ENCODE measurements around the gene MBNL2. TPM values are rescaled to one million over a fixed set of nuclear protein-coding genes. Genes with fewer than 3 reads are reported as not detected.

Gene MBNL2
- total and polyA plus RNA-seq, 2 experiments from 2014 or later: 0.55 to 3.2 TPM

GRCh38 chr13:97288486-97288900, 66.4 kb downstream of the MBNL2 start:
- Histone ChIP-seq H3K79me2 (replicated peaks; ENCODE audit: insufficient read depth) (no peaks in the 10 kb centered on the region), H2AFZ (no peak overlapping the region), H4K20me1 (replicated peaks; ENCODE audit: insufficient read depth) (no peaks in the 10 kb centered on the region), H3K27ac (ENCODE audit: low read depth) (no peak overlapping the region), H3K4me3 (no peak overlapping the region), H3F3A (replicated peaks; ENCODE audit: low read depth) (no peaks in the 10 kb centered on the region), H3K36me3 (ENCODE audit: insufficient read depth) (no peaks in the 10 kb centered on the region), H3K9me2 (ENCODE audit: insufficient read depth) (no peaks in the 10 kb centered on the region; the same call in 1 of the 2 replicates), H3K27me3 (ENCODE audit: insufficient read depth) (no peaks in the 10 kb centered on the region), H3K4me2 (no peak overlapping the region), H3K4me1 (ENCODE audit: insufficient read depth) (no peaks in the 10 kb centered on the region)
- TF ChIP-seq EZH2 (IDR thresholded peaks at IDR 0.05; ENCODE audit: low read depth, unreplicated experiment) (no peak), NANOG (IDR thresholded peaks at IDR 0.05; ENCODE audit: borderline replicate concordance) (no peak), CTCF (conservative IDR thresholded peaks at IDR 0.05; ENCODE audit: low read depth in 2 of 2) (no peak), JUNB (IDR thresholded peaks at IDR 0.05; ENCODE audit: unreplicated experiment) (no peak), ZNF331 (CRISPR knock-in tag; IDR thresholded peaks at IDR 0.05; ENCODE audit: low read depth) (no peak), EZH2phosphoT487 (IDR thresholded peaks at IDR 0.05; ENCODE audit: unreplicated experiment) (no peak), ZNF114 (CRISPR knock-in tag; IDR thresholded peaks at IDR 0.05) (no peak), ETS1 (IDR thresholded peaks at IDR 0.05) (no peak), POLR2AphosphoS5 (IDR thresholded peaks at IDR 0.05; ENCODE audit: low read depth) (no peak), CREB1 (CRISPR knock-in tag; IDR thresholded peaks at IDR 0.05; ENCODE audit: low read depth) (no peak), STAT1 (IDR thresholded peaks at IDR 0.05; ENCODE audit: unreplicated experiment) (no peak)
- TF ChIP-seq, protein P1, sequence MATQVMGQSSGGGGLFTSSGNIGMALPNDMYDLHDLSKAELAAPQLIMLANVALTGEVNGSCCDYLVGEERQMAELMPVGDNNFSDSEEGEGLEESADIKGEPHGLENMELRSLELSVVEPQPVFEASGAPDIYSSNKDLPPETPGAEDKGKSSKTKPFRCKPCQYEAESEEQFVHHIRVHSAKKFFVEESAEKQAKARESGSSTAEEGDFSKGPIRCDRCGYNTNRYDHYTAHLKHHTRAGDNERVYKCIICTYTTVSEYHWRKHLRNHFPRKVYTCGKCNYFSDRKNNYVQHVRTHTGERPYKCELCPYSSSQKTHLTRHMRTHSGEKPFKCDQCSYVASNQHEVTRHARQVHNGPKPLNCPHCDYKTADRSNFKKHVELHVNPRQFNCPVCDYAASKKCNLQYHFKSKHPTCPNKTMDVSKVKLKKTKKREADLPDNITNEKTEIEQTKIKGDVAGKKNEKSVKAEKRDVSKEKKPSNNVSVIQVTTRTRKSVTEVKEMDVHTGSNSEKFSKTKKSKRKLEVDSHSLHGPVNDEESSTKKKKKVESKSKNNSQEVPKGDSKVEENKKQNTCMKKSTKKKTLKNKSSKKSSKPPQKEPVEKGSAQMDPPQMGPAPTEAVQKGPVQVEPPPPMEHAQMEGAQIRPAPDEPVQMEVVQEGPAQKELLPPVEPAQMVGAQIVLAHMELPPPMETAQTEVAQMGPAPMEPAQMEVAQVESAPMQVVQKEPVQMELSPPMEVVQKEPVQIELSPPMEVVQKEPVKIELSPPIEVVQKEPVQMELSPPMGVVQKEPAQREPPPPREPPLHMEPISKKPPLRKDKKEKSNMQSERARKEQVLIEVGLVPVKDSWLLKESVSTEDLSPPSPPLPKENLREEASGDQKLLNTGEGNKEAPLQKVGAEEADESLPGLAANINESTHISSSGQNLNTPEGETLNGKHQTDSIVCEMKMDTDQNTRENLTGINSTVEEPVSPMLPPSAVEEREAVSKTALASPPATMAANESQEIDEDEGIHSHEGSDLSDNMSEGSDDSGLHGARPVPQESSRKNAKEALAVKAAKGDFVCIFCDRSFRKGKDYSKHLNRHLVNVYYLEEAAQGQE (IDR thresholded peaks at IDR 0.05; ENCODE audit: unreplicated experiment): no peak
- TF ChIP-seq, protein P2, sequence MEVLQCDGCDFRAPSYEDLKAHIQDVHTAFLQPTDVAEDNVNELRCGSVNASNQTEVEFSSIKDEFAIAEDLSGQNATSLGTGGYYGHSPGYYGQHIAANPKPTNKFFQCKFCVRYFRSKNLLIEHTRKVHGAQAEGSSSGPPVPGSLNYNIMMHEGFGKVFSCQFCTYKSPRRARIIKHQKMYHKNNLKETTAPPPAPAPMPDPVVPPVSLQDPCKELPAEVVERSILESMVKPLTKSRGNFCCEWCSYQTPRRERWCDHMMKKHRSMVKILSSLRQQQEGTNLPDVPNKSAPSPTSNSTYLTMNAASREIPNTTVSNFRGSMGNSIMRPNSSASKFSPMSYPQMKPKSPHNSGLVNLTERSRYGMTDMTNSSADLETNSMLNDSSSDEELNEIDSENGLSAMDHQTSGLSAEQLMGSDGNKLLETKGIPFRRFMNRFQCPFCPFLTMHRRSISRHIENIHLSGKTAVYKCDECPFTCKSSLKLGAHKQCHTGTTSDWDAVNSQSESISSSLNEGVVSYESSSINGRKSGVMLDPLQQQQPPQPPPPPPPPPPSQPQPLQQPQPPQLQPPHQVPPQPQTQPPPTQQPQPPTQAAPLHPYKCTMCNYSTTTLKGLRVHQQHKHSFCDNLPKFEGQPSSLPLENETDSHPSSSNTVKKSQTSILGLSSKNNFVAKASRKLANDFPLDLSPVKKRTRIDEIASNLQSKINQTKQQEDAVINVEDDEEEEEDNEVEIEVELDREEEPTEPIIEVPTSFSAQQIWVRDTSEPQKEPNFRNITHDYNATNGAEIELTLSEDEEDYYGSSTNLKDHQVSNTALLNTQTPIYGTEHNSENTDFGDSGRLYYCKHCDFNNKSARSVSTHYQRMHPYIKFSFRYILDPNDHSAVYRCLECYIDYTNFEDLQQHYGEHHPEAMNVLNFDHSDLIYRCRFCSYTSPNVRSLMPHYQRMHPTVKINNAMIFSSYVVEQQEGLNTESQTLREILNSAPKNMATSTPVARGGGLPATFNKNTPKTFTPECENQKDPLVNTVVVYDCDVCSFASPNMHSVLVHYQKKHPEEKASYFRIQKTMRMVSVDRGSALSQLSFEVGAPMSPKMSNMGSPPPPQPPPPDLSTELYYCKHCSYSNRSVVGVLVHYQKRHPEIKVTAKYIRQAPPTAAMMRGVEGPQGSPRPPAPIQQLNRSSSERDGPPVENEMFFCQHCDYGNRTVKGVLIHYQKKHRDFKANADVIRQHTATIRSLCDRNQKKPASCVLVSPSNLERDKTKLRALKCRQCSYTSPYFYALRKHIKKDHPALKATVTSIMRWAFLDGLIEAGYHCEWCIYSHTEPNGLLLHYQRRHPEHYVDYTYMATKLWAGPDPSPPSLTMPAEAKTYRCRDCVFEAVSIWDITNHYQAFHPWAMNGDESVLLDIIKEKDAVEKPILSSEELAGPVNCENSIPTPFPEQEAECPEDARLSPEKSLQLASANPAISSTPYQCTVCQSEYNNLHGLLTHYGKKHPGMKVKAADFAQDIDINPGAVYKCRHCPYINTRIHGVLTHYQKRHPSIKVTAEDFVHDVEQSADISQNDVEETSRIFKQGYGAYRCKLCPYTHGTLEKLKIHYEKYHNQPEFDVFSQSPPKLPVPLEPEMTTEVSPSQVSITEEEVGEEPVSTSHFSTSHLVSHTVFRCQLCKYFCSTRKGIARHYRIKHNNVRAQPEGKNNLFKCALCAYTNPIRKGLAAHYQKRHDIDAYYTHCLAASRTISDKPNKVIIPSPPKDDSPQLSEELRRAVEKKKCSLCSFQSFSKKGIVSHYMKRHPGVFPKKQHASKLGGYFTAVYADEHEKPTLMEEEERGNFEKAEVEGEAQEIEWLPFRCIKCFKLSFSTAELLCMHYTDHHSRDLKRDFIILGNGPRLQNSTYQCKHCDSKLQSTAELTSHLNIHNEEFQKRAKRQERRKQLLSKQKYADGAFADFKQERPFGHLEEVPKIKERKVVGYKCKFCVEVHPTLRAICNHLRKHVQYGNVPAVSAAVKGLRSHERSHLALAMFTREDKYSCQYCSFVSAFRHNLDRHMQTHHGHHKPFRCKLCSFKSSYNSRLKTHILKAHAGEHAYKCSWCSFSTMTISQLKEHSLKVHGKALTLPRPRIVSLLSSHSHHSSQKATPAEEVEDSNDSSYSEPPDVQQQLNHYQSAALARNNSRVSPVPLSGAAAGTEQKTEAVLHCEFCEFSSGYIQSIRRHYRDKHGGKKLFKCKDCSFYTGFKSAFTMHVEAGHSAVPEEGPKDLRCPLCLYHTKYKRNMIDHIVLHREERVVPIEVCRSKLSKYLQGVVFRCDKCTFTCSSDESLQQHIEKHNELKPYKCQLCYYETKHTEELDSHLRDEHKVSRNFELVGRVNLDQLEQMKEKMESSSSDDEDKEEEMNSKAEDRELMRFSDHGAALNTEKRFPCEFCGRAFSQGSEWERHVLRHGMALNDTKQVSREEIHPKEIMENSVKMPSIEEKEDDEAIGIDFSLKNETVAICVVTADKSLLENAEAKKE (CRISPR knock-in tag; IDR thresholded peaks at IDR 0.05): no peak
- DNase-seq (ENCODE audit: low spot score): no peak
- ATAC-seq: no peak
- Mint-ChIP-seq H3K27me3 (ENCODE audit: insufficient read depth, low read depth, poor library complexity) (no peaks in the 10 kb centered on the region), H3K4me3 (no peak overlapping the region), H3K9me3 (no peaks in the 10 kb centered on the region), H3K4me1 (no peaks in the 10 kb centered on the region; the same call in 2 of the 3 replicates), H3K27ac (no peak overlapping the region), H3K36me3 (ENCODE audit: low read depth) (no peaks in the 10 kb centered on the region)
